Upper lobe of left lung (tissue), 4 donors: ENCODE data around the gene TJP2.

Experiments
- EP300 ChIP-seq, 4 donors: sonication (generic); formaldehyde crosslinking; IDR thresholded peaks; one replicate each; pipeline ENCODE4 v1.5.1; 2017; ENCODE audit warnings: antibody characterized with exemption in 4 of 4, control low read depth in 2 of 4
- POLR2A ChIP-seq, 4 donors: fragments of 450-650 bp; IDR thresholded peaks; one replicate each; pipeline ENCODE4 v1.5.1; 2016 to 2017; ENCODE audit warnings: antibody characterized with exemption in 4 of 4, mild to moderate bottlenecking in 2 of 4
- POLR2AphosphoS5 ChIP-seq, 2 donors: sonication (generic); formaldehyde crosslinking; IDR thresholded peaks; one replicate each; pipeline ENCODE4 v1.5.1; 2017; ENCODE audit warnings: antibody characterized with exemption in 2 of 2
- TF ChIP-seq, protein P1 (sequence below), 6 experiments: fragments of 450-650 bp in 4 of 6; fragments of 200-600 bp in 2 of 6; sonication (generic) in 2 of 6; IDR thresholded peaks; one replicate each; pipeline ENCODE4 v1.5.1; 2016 to 2019; ENCODE audit warnings: antibody characterized with exemption in 6 of 6

DNA sequence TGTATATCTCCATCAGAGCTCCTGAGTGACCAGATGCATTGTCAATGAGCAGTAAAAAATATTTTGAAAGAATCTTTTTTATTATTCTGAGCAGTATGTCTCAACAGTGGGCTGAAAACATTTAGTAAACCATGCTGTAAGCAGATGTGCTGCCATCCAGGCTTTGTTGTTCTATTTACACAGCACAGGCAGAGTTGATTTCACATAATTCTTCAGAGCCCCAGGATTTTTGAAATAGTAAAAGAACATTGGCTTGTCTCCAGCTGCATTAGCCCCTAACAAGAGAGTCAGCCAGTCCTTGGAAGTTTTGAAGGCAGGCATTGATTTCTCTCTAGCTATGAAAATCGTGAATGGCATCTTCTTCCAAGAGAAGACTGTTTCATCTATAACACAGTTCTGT is 125.7 kb downstream of the TJP2 start:
- TF ChIP-seq POLR2AphosphoS5 (IDR thresholded peaks at IDR 0.05) (no peak), EP300 (IDR thresholded peaks at IDR 0.05) (no peak), POLR2A (IDR thresholded peaks at IDR 0.05) (no peak)
- TF ChIP-seq, protein P1, sequence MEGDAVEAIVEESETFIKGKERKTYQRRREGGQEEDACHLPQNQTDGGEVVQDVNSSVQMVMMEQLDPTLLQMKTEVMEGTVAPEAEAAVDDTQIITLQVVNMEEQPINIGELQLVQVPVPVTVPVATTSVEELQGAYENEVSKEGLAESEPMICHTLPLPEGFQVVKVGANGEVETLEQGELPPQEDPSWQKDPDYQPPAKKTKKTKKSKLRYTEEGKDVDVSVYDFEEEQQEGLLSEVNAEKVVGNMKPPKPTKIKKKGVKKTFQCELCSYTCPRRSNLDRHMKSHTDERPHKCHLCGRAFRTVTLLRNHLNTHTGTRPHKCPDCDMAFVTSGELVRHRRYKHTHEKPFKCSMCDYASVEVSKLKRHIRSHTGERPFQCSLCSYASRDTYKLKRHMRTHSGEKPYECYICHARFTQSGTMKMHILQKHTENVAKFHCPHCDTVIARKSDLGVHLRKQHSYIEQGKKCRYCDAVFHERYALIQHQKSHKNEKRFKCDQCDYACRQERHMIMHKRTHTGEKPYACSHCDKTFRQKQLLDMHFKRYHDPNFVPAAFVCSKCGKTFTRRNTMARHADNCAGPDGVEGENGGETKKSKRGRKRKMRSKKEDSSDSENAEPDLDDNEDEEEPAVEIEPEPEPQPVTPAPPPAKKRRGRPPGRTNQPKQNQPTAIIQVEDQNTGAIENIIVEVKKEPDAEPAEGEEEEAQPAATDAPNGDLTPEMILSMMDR (IDR thresholded peaks at IDR 0.05): no peak
